H1 (cell line): ENCODE results near the gene GPATCH2.

Experiments
- POLR2A ChIP-seq, 2 experiments: IDR thresholded peaks; 1 replicate in 1 of 2; 2 replicates in 1 of 2; pipeline ENCODE4 v1.6.1; 2011; ENCODE audit warnings: low read depth in 2 of 2, low read length in 2 of 2, mild to moderate bottlenecking in 2 of 2; ENCODE audit errors: control extremely low read depth in 1 of 2
- POU5F1 ChIP-seq: IDR thresholded peaks from 2 replicates; pipeline ENCODE4 v1.6.1; 2011; ENCODE audit warnings: low read depth, mild to moderate bottlenecking, low read length, moderate library complexity

- TF ChIP-seq POLR2A (IDR thresholded peaks at IDR 0.05; ENCODE audit: control extremely low read depth in 1 of 2, low read depth in 2 of 2, low read length in 2 of 2) (no peak), POU5F1 (no peak)
Measured at GRCh38 chr1:217495249-217495648, 135.6 kb downstream of the GPATCH2 start.
